Skeletal muscle tissue (tissue), 4 donors: Measurements from ENCODE around the gene RAB3A. TPM values are rescaled to one million over a fixed set of nuclear protein-coding genes. Genes with fewer than 3 reads are reported as not detected.
"Not testable (repeated sequence)": the region's sequence is repeated elsewhere in the genome, so short reads cannot be mapped to it uniquely, and the experiment has no call there.

Experiments used
- H3K27ac ChIP-seq: one replicate; pipeline ENCODE4 v1.7.0; 2013; ENCODE audit warnings: mild to moderate bottlenecking, low read depth, low read length, inconsistent platforms
- H3K27me3 ChIP-seq, 3 donors: one replicate each; pipeline ENCODE4 v1.7.0; 2013; ENCODE audit warnings: low read length in 3 of 3; ENCODE audit not compliant: control insufficient read depth in 3 of 3, insufficient read depth in 3 of 3
- H3K36me3 ChIP-seq, 3 donors: one replicate each; pipeline ENCODE4 v1.7.0; 2013; ENCODE audit warnings: low read length in 3 of 3; ENCODE audit not compliant: control insufficient read depth in 3 of 3, insufficient read depth in 3 of 3
- H3K4me1 ChIP-seq, 3 donors: one replicate each; pipeline ENCODE4 v1.7.0; 2013; ENCODE audit warnings: low read length in 3 of 3, mild to moderate bottlenecking in 3 of 3; ENCODE audit not compliant: control insufficient read depth in 3 of 3, insufficient read depth in 3 of 3
- H3K4me3 ChIP-seq, 3 donors: one replicate each; pipeline ENCODE4 v1.7.0; 2013; ENCODE audit warnings: low read length in 3 of 3
- H3K9ac ChIP-seq, 3 donors: one replicate each; pipeline ENCODE4 v1.7.0; 2013; ENCODE audit warnings: low read length in 3 of 3, mild to moderate bottlenecking in 3 of 3, moderate library complexity in 2 of 3, low read depth in 1 of 3
- H3K9me3 ChIP-seq, 3 donors: one replicate each; pipeline ENCODE4 v1.7.0; 2013; ENCODE audit warnings: low read length in 3 of 3; ENCODE audit not compliant: control insufficient read depth in 3 of 3
- total RNA-seq: library from RNA; depleted of rRNA; stranded (reverse); fragments of >200 nt; gene quantifications from one replicate; pipeline ENCODE4 v1.2.3, GENCODE V29; 2014
- donor health status: Osteomylitis.

Gene RAB3A
- total RNA-seq, 1 donor from 2014 or later = 0.52 TPM

- H3K36me3 ChIP-seq = peaks cover 28 to 31% (median 29%) of the 10 kb centered on the region in 3 donors
- H3K9ac ChIP-seq = peak overlapping the region; percentile 51 to 76 (median 65)
- no peaks in the 10 kb centered on the region for H3K9me3 ChIP-seq
- no peaks in the 10 kb centered on the region for H3K27me3 ChIP-seq
- H3K27ac ChIP-seq = peak overlapping the region; percentile 68
- H3K4me1 ChIP-seq = peaks cover 40 to 47% (median 42%) of the 10 kb centered on the region in 3 donors
- H3K4me3 ChIP-seq = peak overlapping the region; percentile 24 to 60 (median 58)
Observed at GRCh38 chr19:18160971-18161635, 42.7 kb downstream of the RAB3A start.

DNA sequence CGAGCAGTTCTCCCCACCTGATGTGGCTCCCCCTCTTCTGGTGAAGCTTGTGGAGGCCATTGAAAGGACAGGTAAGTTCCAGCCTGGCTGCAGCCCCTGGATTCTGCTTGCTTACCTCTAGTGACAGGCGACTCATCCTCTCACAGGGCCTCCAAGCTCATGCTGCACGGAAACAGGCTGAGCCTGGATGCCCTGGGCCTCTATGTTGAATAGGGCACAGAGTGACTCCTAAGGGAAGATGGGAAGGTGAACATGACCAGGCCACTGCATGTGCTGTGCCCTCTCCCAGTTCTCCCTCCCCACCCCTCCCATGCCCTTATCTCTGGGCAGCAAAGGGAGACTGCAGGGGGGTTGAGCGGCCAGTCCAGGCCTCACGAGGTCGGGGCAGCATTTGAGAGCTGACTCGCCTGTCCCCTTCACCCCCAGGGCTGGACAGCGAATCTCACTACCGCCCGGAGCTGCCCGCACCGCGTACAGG is 43.3 kb downstream of the RAB3A start:
- Histone ChIP-seq H3K4me1 (peaks cover 44 to 53% (median 48%) of the 10 kb centered on the region in 3 donors), H3K9ac (peak overlapping the region; percentile 51 to 76 (median 65)), H3K27me3 (no peaks in the 10 kb centered on the region), H3K27ac (peak overlapping the region; percentile 68), H3K4me3 (peak overlapping the region; percentile 9 to 60 (median 58)), H3K36me3 (peaks cover 23 to 29% (median 23%) of the 10 kb centered on the region in 3 donors), H3K9me3 (no peaks in the 10 kb centered on the region)

GRCh38 chr19:18159810-18160209 is 44.0 kb downstream of the RAB3A start:
- Histone ChIP-seq H3K27me3 (no peaks in the 10 kb centered on the region), H3K9me3 (no peaks in the 10 kb centered on the region), H3K27ac (peak overlapping the region; percentile 25), H3K36me3 (peaks cover 20 to 28% (median 25%) of the 10 kb centered on the region in 3 donors), H3K4me1 (peaks cover 48 to 58% (median 52%) of the 10 kb centered on the region in 3 donors), H3K9ac (peak overlapping the region in 1 of 3 donors; percentile 76), H3K4me3 (no peak overlapping the region)

- not testable (repeated sequence) for H3K9me3 ChIP-seq, H3K9ac ChIP-seq, H3K4me3 ChIP-seq, H3K27me3 ChIP-seq, H3K27ac ChIP-seq
- Histone ChIP-seq H3K4me1 (peaks cover 53 to 63% (median 57%) of the 10 kb centered on the region in 3 donors), H3K36me3 (peaks cover 16 to 28% (median 25%) of the 10 kb centered on the region in 3 donors)
Observed at GRCh38 chr19:18159059-18159616, 44.7 kb downstream of the RAB3A start.

DNA sequence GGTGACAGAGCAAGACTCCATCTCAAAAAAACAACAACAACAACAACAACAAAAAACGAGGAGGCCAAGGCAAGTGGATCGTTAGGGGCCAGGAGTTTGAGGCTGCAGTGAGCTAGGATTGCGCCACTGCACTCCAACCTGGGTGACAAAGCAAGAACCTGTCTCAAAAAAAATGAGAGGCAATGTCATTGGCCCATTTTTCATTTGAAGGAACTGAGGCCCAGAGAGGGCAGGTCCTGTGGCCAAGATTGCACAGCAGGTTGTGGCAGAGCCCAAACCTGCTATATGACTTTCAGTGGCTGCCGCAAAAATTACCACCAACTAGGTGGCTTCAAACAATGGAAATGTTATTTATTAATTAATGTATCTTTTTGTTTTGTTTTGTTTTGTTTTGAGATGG is 45.4 kb downstream of the RAB3A start:
- H3K9me3 ChIP-seq = no peaks in the 10 kb centered on the region

GRCh38 chr19:18157465-18158063 is 46.3 kb downstream of the RAB3A start:
- no peaks in the 10 kb centered on the region for H3K27me3 ChIP-seq
- no peaks in the 10 kb centered on the region for H3K9me3 ChIP-seq
- peak overlapping the region; percentile 92 for H3K27ac ChIP-seq
- peaks cover 5 to 18% (median 15%) of the 10 kb centered on the region in 3 donors for H3K36me3 ChIP-seq
- H3K9ac ChIP-seq = peak overlapping the region; percentile 73 to 87 (median 74)
- peaks cover 59 to 71% (median 63%) of the 10 kb centered on the region in 3 donors for H3K4me1 ChIP-seq
- H3K4me3 ChIP-seq = peak overlapping the region; percentile 49 to 56 (median 56)

More for the DNA sequence above, 45.4 kb downstream of the RAB3A start:
- Histone ChIP-seq H3K4me1 (peaks cover 58 to 69% (median 61%) of the 10 kb centered on the region in 3 donors), H3K36me3 (peaks cover 13 to 26% (median 23%) of the 10 kb centered on the region in 3 donors), H3K4me3 (no peak overlapping the region), H3K9ac (no peak overlapping the region), H3K27ac (no peak overlapping the region), H3K27me3 (no peaks in the 10 kb centered on the region)

DNA sequence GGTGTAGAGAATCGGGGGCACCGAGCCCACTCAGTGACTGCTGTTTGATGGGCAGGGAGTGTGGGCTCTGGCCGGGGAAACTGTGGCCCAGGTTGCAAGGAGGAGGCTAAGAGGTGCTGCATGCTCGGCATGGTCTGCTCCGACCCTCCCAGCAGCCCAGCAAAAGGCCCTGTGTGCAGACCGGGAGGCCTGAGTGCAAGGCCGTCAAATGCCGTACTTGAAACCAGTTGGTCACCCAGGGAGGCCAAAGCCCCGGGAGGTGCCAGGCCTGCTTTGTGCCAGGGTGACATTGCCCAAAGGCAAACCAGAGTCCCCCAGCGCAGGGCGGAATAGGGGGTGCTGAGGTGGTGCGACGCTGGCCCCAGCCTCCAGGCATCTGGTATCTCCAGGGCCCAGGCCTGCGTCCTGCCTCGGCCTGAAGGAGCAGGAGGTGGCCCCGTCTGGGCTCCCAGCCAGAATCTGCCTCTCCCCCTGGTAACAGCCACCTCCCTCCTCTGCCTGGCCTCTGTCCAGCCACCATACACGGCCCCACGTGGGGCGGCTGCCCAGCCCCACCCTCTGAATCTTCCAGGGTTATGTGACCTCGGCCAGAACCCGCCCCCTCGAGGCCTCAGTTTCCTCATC is 46.9 kb downstream of the RAB3A start:
- H3K9me3 ChIP-seq = no peaks in the 10 kb centered on the region
- H3K4me1 ChIP-seq = peaks cover 63 to 72% (median 64%) of the 10 kb centered on the region in 3 donors
- H3K27ac ChIP-seq = peak overlapping the region; percentile 92
- peaks cover 4 to 13% (median 11%) of the 10 kb centered on the region in 3 donors for H3K36me3 ChIP-seq
- peak overlapping the region; percentile 56 to 61 (median 56) for H3K4me3 ChIP-seq
- H3K9ac ChIP-seq = peak overlapping the region; percentile 73 to 87 (median 74)
- H3K27me3 ChIP-seq = no peaks in the 10 kb centered on the region

DNA sequence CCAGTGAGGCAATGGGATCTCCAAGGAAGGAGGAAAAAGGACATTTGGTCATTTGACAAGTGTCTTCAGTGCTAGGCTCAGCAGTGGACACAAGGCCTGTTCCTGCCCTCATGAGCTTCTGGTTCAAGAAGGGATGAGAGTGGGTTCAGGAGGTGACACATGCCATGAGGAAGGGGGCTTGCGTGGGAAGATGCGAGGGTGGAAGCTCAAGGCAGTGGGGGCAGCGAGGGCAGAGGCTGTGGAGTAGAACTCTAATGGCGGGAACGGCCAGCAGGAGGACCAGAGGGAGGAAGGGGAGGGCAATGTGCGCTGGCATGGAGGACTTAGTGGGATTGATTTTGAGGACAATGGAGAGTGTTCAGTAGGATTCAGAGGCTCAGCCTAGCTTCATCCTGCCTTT is 47.6 kb downstream of the RAB3A start:
- Histone ChIP-seq H3K4me1 (peaks cover 61 to 73% (median 64%) of the 10 kb centered on the region in 3 donors), H3K27ac (peak overlapping the region; percentile 92), H3K9ac (peak overlapping the region; percentile 73 to 87 (median 74))

DNA sequence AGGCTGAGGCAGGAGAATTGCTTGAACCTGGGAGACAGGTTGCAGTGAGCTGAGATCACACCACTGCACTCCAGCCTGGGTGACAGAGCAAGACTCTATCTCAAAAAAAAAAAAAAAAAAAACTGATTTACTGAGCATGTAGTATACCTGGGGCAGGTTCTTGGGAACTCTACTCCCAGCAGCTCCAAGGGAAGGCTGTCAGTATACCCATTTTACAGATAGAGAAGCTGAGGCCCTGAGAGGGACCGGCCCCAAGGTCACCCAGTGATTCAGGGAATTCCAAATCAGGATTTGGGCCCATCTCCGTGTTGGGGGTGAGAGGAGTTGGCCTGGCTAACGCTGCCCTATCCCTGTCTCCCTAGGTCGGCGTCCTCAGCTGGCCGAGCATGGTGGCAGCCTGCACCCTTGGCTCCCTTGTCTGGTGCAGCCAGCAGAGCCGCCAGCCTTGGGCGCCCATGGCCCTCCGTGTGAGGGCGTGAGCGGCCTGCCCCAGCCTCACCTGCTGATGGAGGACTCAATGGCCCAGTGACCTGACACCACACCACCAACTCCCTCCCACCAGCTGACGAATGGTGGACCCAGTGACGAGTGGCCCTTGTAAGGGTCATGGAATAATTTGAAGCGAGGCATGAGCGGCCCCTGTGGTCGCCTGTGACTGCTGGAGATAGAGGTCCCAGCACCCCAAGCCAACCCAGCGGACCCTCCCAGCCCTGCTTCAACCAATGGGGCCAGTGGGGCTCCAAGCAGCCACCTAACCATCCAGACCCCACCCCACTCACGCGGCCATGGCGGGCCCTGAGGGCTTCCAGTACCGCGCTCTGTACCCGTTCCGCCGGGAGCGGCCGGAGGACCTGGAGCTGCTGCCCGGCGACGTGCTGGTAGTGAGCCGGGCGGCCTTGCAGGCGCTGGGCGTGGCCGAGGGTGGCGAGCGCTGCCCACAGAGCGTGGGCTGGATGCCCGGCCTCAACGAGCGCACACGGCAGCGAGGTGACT is 48.5 kb downstream of the RAB3A start:
- H3K27me3 ChIP-seq = no peaks in the 10 kb centered on the region
- H3K4me1 ChIP-seq = peaks cover 59 to 71% (median 62%) of the 10 kb centered on the region in 3 donors
- no peaks in the 10 kb centered on the region for H3K9me3 ChIP-seq
- peaks cover 0 to 9% (median 9%) of the 10 kb centered on the region in 3 donors for H3K36me3 ChIP-seq
- H3K9ac ChIP-seq = peak overlapping the region in 2 of 3 donors; percentile 32 to 87
- H3K27ac ChIP-seq = peak overlapping the region; percentile 92
- H3K4me3 ChIP-seq = no peak overlapping the region

More for the DNA sequence above, 47.6 kb downstream of the RAB3A start:
- Histone ChIP-seq H3K4me3 (peak overlapping the region in 2 of 3 donors; percentile 56 to 61), H3K27me3 (no peaks in the 10 kb centered on the region), H3K9me3 (no peaks in the 10 kb centered on the region), H3K36me3 (peaks cover 0 to 9% (median 9%) of the 10 kb centered on the region in 3 donors)
